SK-N-SH (cell line): ENCODE data around the gene PPP1R18. TPM values are rescaled to one million over a fixed set of nuclear protein-coding genes. Genes with fewer than 3 reads are reported as not detected.

Experiments
- CTCF ChIA-PET: fragments of 300-600, 350-600 bp; formaldehyde crosslinking; extraction: SDS; loops from one replicate; lab custom pipeline; 2021; lab: Yijun Ruan, JAX
- POLR2A ChIA-PET: fragments of 350-600 bp; sonication (Branson Sonifier 250); formaldehyde crosslinking; extraction: SDS; loops from one replicate; lab custom pipeline; 2020; ENCODE audit warnings: antibody characterized with exemption, inconsistent platforms; lab: Yijun Ruan, JAX
- DNase-seq: peaks from one replicate; pipeline ENCODE4 v3.0.0; 2012
- H2AFZ ChIP-seq: fragments of 200-600 bp; sonication (generic); 2 replicates; pipeline ENCODE4 v1.8.1; 2016; ENCODE audit warnings: antibody characterized with exemption, mild to moderate bottlenecking, low read depth
- H3F3A ChIP-seq: fragments of 200-600 bp; sonication (generic); replicated peaks from 2 replicates; pipeline ENCODE3; 2016; ENCODE audit warnings: antibody characterized with exemption, mild to moderate bottlenecking; ENCODE audit not compliant: insufficient read depth
- H3K27ac ChIP-seq, 2 experiments: fragments of 200-500 bp in 1 of 2; fragments of 200-600 bp in 1 of 2; sonication (Bioruptor generic) in 1 of 2; sonication (generic), shearing (Covaris generic) in 1 of 2; 2 replicates each; pipeline versions ENCODE4 v1.5.1 to v1.6.1; 2014 to 2016; ENCODE audit warnings: low read depth in 2 of 2, inconsistent platforms in 1 of 2, low read length in 1 of 2, mild to moderate bottlenecking in 1 of 2, mixed read lengths in 1 of 2
- H3K27me3 ChIP-seq: fragments of 200-600 bp; sonication (generic), shearing (Covaris generic); 2 replicates; pipeline ENCODE4 v1.6.1; 2016; ENCODE audit warnings: mixed run types; ENCODE audit not compliant: insufficient read depth
- H3K36me3 ChIP-seq, 2 experiments: fragments of 200-500 bp in 1 of 2; fragments of 200-600 bp in 1 of 2; sonication (Bioruptor generic) in 1 of 2; sonication (generic) in 1 of 2; replicated peaks in 1 of 2; 2 replicates each; pipeline versions ENCODE3 to v1.5.1; 2014 to 2016; ENCODE audit warnings: low read length in 1 of 2, mild to moderate bottlenecking in 1 of 2; ENCODE audit not compliant: insufficient read depth in 2 of 2, control insufficient read depth in 1 of 2
- H3K4me1 ChIP-seq, 2 experiments: fragments of 200-500 bp in 1 of 2; fragments of 200-600 bp in 1 of 2; sonication (Bioruptor generic) in 1 of 2; sonication (generic), shearing (Covaris generic) in 1 of 2; 2 replicates each; pipeline versions ENCODE4 v1.5.1 to v1.6.1; 2014 to 2016; ENCODE audit warnings: low read depth in 1 of 2, low read length in 1 of 2, mixed run types in 1 of 2; ENCODE audit not compliant: insufficient read depth in 2 of 2, control insufficient read depth in 1 of 2
- H3K4me2 ChIP-seq: fragments of 200-600 bp; sonication (generic), shearing (Covaris generic); 2 replicates; pipeline ENCODE4 v1.6.1; 2017; ENCODE audit warnings: mixed run types
- H3K4me3 ChIP-seq, 2 experiments: fragments of 200-500 bp in 1 of 2; fragments of 200-600 bp in 1 of 2; sonication (Bioruptor generic) in 1 of 2; sonication (generic), shearing (Covaris generic) in 1 of 2; 2 replicates each; pipeline versions ENCODE4 v1.5.1 to v1.8.1; 2014 to 2016; ENCODE audit warnings: low read depth in 2 of 2, inconsistent platforms in 1 of 2, low read length in 1 of 2, mild to moderate bottlenecking in 1 of 2, mixed read lengths in 1 of 2, moderate library complexity in 1 of 2
- H3K79me2 ChIP-seq: fragments of 200-600 bp; sonication (generic); 2 replicates; pipeline ENCODE4 v1.8.1; 2017; ENCODE audit warnings: mild to moderate bottlenecking; ENCODE audit not compliant: insufficient read depth
- H3K9ac ChIP-seq: fragments of 200-600 bp; sonication (generic); 2 replicates; pipeline ENCODE4 v1.6.1; 2017; ENCODE audit warnings: mixed run types
- H3K9me2 ChIP-seq: fragments of 200-600 bp; sonication (generic); 2 replicates; pipeline ENCODE4 v1.6.1; 2017; ENCODE audit warnings: mixed run types
- H3K9me3 ChIP-seq: fragments of 200-600 bp; sonication (generic); 2 replicates; pipeline ENCODE4 v1.6.1; 2017; ENCODE audit warnings: mixed run types, mild to moderate bottlenecking, moderate library complexity
- H4K20me1 ChIP-seq: fragments of 200-600 bp; sonication (generic); 2 replicates; pipeline ENCODE4 v1.6.1; 2017; ENCODE audit warnings: mild to moderate bottlenecking, mixed run types; ENCODE audit not compliant: insufficient read depth
- CTCF ChIP-seq: fragments of 200-600 bp; sonication (generic); IDR thresholded peaks from 2 replicates; pipeline ENCODE4 v1.6.1; 2017; ENCODE audit warnings: antibody characterized with exemption, mild to moderate bottlenecking, moderate library complexity
- ELF1 ChIP-seq: IDR thresholded peaks from 2 replicates; pipeline ENCODE4 v1.4.0; 2012
- FOXM1 ChIP-seq: IDR thresholded peaks from 2 replicates; pipeline ENCODE4 v1.4.0; 2012; ENCODE audit warnings: low read depth, mild to moderate bottlenecking
- JUND ChIP-seq: IDR thresholded peaks from 2 replicates; pipeline ENCODE4 v1.4.0; 2012
- MAX ChIP-seq: IDR thresholded peaks from 2 replicates; pipeline ENCODE4 v1.4.0; 2012; ENCODE audit warnings: low read depth
- MEF2A ChIP-seq: IDR thresholded peaks from 2 replicates; pipeline ENCODE4 v1.4.0; 2012; ENCODE audit warnings: low read depth, borderline replicate concordance
- NRF1 ChIP-seq: IDR thresholded peaks from 2 replicates; pipeline ENCODE4 v1.6.1; 2012; ENCODE audit warnings: low read depth, mild to moderate bottlenecking, low read length
- RAD21 ChIP-seq: IDR thresholded peaks from 2 replicates; pipeline ENCODE4 v1.6.1; 2012; ENCODE audit warnings: mild to moderate bottlenecking, low read length
- RCOR1 ChIP-seq: fragments of 150-350 bp; IDR thresholded peaks from 2 replicates; pipeline ENCODE4 v1.6.1; 2017; ENCODE audit warnings: antibody characterized with exemption, low read length
- RFX5 ChIP-seq: IDR thresholded peaks from 2 replicates; pipeline ENCODE4 v1.6.1; 2012; ENCODE audit warnings: mild to moderate bottlenecking, improper control_type of control experiment, low read length
- RXRA ChIP-seq: IDR thresholded peaks from 2 replicates; pipeline ENCODE4 v1.4.0; 2012; ENCODE audit warnings: low read depth, mild to moderate bottlenecking, borderline replicate concordance
- SIN3A ChIP-seq: IDR thresholded peaks from 2 replicates; pipeline ENCODE4 v1.6.1; 2012; ENCODE audit warnings: low read depth, mild to moderate bottlenecking, low read length, moderate library complexity, borderline replicate concordance
- USF1 ChIP-seq: IDR thresholded peaks from 2 replicates; pipeline ENCODE4 v1.4.0; 2012; ENCODE audit warnings: low read depth, borderline replicate concordance
- USF2 ChIP-seq: fragments of 150-350 bp; IDR thresholded peaks from 2 replicates; pipeline ENCODE4 v1.6.1; 2017; ENCODE audit warnings: antibody characterized with exemption, low read length, low read depth, borderline replicate concordance
- YY1 ChIP-seq: IDR thresholded peaks from 2 replicates; pipeline ENCODE4 v1.4.0; 2012; ENCODE audit warnings: low read depth, mild to moderate bottlenecking
- WGBS: methylation state at CpG from one replicate; pipeline ENCODE4 v1.1.6; 2017; ENCODE audit warnings: low lambda C conversion rate; 5-methylcytosine and 5-hydroxymethylcytosine counted together
- polyA plus RNA-seq, 3 experiments: library from polyadenylated mRNA; depleted of rRNA; stranded (reverse); fragments of >200 nt; gene quantifications; 2 replicates each; pipeline ENCODE4 v1.2.3, GENCODE V29; 2012

Gene PPP1R18
- polyA plus RNA-seq, 1 of the 3 experiments (the other 2 are of a cell fraction): 73.2 TPM

- peaks cover 69% of the 10 kb centered on the region for H3K79me2 ChIP-seq
- peaks cover 0 to 5% of the 10 kb centered on the region in 2 experiments for H3K36me3 ChIP-seq
- peaks cover 2% of the 10 kb centered on the region for H3F3A ChIP-seq
- H3K4me3 ChIP-seq: peak overlapping the region in 1 of 2 experiments; percentile 74; a peak in 2 of 4 replicates
- no peaks in the 10 kb centered on the region; the same call in 1 of the 2 replicates for H4K20me1 ChIP-seq
- CTCF ChIA-PET: interaction anchor here (1.0 to 29.8 kb wide), 5 partner anchors 8 to 34 kb away, joined by 3 to 838 read pairs (median 5); partner anchors contain the start of genes DHX16, FLOT1, MDC1 and TUBB
- H3K4me2 ChIP-seq: peak overlapping the region; percentile 98
- 96% methylated on average over 9 of the region's 9 CpGs for WGBS
- H3K27ac ChIP-seq: peak overlapping the region in 1 of 2 experiments; percentile 97; a peak in 3 of 4 replicates
- DNase-seq: no peak
- H3K9ac ChIP-seq: peak overlapping the region; percentile 97; the same call in 1 of the 2 replicates
- H2AFZ ChIP-seq: no peak overlapping the region
- TF ChIP-seq MAX (no peak), RCOR1 (no peak), ELF1 (no peak), NRF1 (no peak), RXRA (no peak), FOXM1 (no peak), CTCF (no peak), RFX5 (no peak), YY1 (no peak), SIN3A (no peak), USF1 (no peak), RAD21 (no peak), MEF2A (no peak), JUND (no peak), USF2 (no peak)
- no peaks in the 10 kb centered on the region for H3K9me3 ChIP-seq
- no peaks in the 10 kb centered on the region for H3K27me3 ChIP-seq
- POLR2A ChIA-PET: interaction anchor here (1.0 to 1.9 kb wide), 2 partner anchors 71 to 74 kb away, joined by 4 to 7 read pairs; partner anchors contain the start of gene MRPS18B
- H3K9me2 ChIP-seq: no peaks in the 10 kb centered on the region
- peaks cover 17 to 53% of the 10 kb centered on the region in 2 experiments; a peak in 2 of 4 replicates for H3K4me1 ChIP-seq
Measured at GRCh38 chr6:30688569-30688968, 2.1 kb upstream of the PPP1R18 start.
